Bronchial epithelial cell (primary cell): ENCODE data around the gene ZNF184. TPM values are rescaled to one million over a fixed set of nuclear protein-coding genes. Genes with fewer than 3 reads are reported as not detected.

Source experiments
- DNase-seq: peaks from one replicate; pipeline ENCODE4 v3.0.0-alpha.2; 2010; ENCODE audit warnings: low read depth
- FAIRE-seq: peaks from 2 replicates; lab custom pipeline; 2011; peaks lifted over from hg19 to GRCh38; lab: Jason Lieb, UNC
- H3K27me3 ChIP-seq: 2 replicates; pipeline ENCODE4 v1.5.1; 2011; ENCODE audit warnings: low read length; ENCODE audit not compliant: control insufficient read depth, insufficient read depth
- H3K36me3 ChIP-seq: 2 replicates; pipeline ENCODE4 v1.5.1; 2011; ENCODE audit warnings: low read length; ENCODE audit not compliant: control insufficient read depth, insufficient read depth
- H3K4me3 ChIP-seq: 2 replicates; pipeline ENCODE4 v1.5.1; 2011; ENCODE audit warnings: mild to moderate bottlenecking, low read depth, low read length, control low read depth
- total RNA-seq: library from RNA; depleted of rRNA; stranded (reverse); fragments of >200 nt; gene quantifications from 2 replicates; pipeline ENCODE4 v1.2.1, GENCODE V29; 2014
- TF ChIP-seq, protein P1 (sequence below): IDR thresholded peaks from 2 replicates; pipeline ENCODE4 v1.5.1; 2011; ENCODE audit warnings: mild to moderate bottlenecking, moderate library complexity, low read length, control low read depth, inconsistent platforms; ENCODE audit not compliant: insufficient read depth, severe bottlenecking

Gene ZNF184
- total RNA-seq, 1 donor from 2014 or later = 6.8 TPM

DNA sequence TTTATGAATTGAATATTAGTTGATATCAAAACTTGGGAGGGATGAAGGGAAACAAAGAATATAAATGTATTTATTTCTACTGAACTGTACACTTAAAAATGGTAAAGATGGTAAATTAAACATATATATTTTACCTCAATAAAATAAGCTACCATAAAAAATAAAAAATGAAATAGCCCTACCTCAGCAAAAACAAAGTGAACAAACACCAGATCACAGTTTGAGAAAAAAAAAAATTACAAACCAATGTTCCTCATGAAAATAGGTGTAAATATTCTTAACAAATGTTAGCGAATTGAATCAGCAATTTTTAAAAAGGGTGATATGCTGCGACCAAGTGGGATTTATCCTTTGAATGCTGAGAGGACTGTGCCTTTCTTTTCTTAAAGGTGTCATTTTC, 28.3 kb upstream of the ZNF184 start:
- Histone ChIP-seq H3K27me3 (no peaks in the 10 kb centered on the region), H3K36me3 (no peaks in the 10 kb centered on the region), H3K4me3 (no peak overlapping the region)
- DNase-seq (no peak), FAIRE-seq (no peak)
- TF ChIP-seq, protein P1, sequence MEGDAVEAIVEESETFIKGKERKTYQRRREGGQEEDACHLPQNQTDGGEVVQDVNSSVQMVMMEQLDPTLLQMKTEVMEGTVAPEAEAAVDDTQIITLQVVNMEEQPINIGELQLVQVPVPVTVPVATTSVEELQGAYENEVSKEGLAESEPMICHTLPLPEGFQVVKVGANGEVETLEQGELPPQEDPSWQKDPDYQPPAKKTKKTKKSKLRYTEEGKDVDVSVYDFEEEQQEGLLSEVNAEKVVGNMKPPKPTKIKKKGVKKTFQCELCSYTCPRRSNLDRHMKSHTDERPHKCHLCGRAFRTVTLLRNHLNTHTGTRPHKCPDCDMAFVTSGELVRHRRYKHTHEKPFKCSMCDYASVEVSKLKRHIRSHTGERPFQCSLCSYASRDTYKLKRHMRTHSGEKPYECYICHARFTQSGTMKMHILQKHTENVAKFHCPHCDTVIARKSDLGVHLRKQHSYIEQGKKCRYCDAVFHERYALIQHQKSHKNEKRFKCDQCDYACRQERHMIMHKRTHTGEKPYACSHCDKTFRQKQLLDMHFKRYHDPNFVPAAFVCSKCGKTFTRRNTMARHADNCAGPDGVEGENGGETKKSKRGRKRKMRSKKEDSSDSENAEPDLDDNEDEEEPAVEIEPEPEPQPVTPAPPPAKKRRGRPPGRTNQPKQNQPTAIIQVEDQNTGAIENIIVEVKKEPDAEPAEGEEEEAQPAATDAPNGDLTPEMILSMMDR = no peak

DNA sequence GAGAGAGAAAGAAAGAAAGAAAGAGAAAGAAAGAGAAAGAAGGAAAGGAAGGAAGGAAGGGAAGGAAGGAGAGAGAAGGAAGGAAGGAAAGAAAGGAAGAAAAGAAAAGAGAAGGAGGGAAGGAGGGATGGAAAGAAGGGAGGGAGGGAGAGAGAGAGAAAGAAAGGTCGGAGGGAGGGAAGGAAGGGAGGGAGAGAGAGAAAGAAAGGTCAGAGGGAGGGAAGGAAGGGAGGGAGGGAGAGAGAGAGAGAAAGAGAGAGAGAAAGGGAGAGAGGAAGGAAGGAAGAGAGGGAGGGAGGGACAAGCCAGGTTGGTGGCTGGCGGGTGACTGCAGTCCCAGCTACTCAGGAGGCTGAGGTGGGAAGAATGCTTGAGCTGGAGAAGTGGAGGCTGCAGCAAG, 27.3 kb upstream of the ZNF184 start:
- TF ChIP-seq, protein P1 = no peak
- Histone ChIP-seq H3K27me3 (no peaks in the 10 kb centered on the region), H3K36me3 (no peaks in the 10 kb centered on the region), H3K4me3 (no peak overlapping the region)
- DNase-seq (no peak), FAIRE-seq (no peak)

DNA sequence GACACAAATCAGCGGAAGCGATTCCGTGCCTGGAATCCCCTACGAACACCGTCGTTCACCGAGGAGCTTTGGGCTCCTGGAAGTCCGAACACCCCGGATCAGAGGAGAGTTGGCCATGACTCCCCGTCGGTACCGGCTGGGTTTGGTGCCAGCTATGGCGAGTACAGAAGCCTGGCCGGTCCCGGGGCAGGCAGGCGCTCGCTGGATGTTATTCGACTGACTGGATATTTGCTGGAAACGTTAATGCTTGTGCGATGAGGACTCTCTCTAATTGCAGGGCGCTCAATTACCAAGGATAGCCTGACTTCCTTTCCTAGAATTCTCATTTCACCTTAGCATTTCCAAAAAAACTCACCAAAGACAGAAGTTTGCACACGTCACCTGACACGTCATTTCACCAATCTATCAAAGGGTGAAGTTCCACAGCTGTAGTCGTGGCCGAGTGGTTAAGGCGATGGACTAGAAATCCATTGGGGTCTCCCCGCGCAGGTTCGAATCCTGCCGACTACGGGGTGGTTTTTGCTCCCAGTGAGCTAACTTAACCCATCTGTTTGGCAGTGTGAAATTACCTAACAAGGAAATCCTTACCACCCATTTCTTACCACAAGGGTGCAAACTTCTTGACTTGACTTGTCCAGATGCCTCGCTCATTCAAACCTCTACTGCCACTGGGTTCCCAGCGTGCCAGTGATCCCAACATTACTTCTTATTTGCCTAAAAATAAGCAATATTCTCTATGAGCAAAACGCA, 22.7 kb upstream of the ZNF184 start:
- H3K27me3 ChIP-seq = no peaks in the 10 kb centered on the region
- no peak for FAIRE-seq
- TF ChIP-seq, protein P1 = no peak
- H3K4me3 ChIP-seq = peak overlapping the region; percentile 45
- DNase-seq = peak; percentile 87
- H3K36me3 ChIP-seq = no peaks in the 10 kb centered on the region

DNA sequence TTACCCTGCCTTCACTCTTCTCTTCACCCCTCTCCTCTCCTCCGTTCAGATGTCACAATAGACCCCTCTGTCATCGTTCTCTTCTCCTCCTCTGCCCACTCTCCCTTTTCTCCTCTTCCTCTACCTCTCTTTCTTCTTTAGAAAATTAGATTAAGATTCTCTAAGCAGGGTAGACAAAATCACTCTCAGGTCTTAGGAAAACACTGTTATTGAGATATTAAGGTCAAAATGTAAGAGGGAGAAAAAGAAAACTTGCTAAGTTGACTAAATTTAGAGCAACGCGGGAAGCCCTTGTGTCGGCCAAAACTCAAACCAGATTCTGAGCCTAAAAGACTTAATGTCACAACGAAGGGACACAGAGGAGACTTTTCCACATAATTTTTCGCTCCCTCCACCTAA, 22.1 kb upstream of the ZNF184 start:
- FAIRE-seq (no peak), DNase-seq (no peak)
- no peaks in the 10 kb centered on the region for H3K36me3 ChIP-seq
- H3K4me3 ChIP-seq = peak overlapping the region; percentile 45
- H3K27me3 ChIP-seq = no peaks in the 10 kb centered on the region
- TF ChIP-seq, protein P1 = no peak

DNA sequence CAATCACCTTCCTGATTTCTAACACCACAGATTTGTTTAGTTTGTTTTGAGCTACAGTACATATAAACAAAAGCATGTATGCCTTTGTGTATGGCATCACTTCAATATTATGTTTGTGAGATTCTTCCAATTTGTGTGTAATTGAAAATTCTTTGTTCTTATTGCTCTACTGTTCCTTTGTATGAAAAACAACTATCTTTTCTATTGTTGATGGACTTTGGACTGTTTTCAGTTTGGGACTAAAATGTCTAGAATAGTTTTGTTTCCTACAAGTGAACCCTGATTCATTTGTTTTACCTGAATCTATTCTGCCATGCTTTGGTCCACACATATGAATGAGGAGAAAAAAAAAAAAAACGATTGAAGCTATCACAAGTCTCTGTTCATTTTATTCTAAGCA, 21.2 kb upstream of the ZNF184 start:
- Histone ChIP-seq H3K36me3 (no peaks in the 10 kb centered on the region), H3K27me3 (no peaks in the 10 kb centered on the region), H3K4me3 (no peak overlapping the region)
- TF ChIP-seq, protein P1 = no peak
- no peak for DNase-seq
- no peak for FAIRE-seq

DNA sequence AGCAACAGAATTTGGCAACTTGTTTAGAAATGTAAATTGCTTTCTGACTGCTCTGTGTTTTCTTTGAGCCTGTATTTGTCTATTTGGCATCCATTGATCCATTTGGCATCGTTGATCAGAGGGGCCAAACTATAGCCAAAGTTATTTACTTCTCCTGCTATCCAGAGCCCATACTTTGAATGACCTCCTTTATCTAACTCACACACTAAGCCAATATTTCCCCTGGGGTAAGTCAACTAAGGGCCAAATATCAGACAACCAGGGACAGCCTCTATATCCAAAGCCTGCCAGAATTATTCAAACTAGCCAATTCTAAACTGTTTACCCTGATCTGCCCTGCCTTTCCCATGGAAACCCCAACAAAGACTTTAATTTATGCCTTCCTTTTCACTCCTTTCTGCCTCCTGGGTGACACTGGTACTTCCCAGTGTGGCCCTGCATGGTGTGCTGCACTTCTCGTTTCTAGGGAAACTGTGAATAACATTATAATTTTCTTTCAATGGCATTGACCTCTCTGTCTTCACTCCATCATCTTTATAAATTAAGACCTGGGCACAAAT, 19.8 kb upstream of the ZNF184 start:
- FAIRE-seq = no peak
- DNase-seq = no peak
- H3K4me3 ChIP-seq = no peak overlapping the region

More for the DNA sequence above, 19.8 kb upstream of the ZNF184 start:
- TF ChIP-seq, protein P1 = no peak
- Histone ChIP-seq H3K36me3 (no peaks in the 10 kb centered on the region), H3K27me3 (no peaks in the 10 kb centered on the region)
